ENCODE data around the gene STEAP4. TPM values are rescaled to one million over a fixed set of nuclear protein-coding genes. Genes with fewer than 3 reads are reported as not detected.
A peak's percentile ranks its signal among the peaks of the same experiment; 100 is the strongest.

STEAP4 gene
- total RNA-seq, 2 donors from 2014 or later = 39.6 to 40.1 TPM

DNA sequence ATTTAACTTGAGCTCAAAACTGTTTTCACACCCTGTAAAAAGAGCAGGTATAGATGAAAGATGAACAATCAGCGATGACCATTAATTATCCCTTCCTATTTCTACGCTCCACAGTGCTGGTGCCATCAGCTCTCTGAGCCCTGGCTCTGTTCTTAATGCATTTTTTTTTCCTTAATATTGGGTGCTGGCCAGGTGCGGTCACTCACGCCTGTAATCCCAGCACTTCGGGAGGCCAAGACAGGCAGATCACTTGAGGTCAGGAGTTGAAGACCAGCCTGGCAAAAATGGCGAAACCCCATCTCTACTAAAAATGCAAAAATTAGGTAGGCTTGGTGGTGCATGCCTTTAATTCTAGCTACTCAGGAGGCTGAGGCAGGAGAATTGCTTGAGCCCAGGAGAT is 4.2 kb downstream of the STEAP4 start:
- Histone ChIP-seq H3K4me3 (no peak overlapping the region), H3K27me3 (replicated peaks; ENCODE audit: insufficient read depth) (no peaks in the 10 kb centered on the region), H3K36me3 (no peaks in the 10 kb centered on the region), H3K9me3 (no peaks in the 10 kb centered on the region), H3K27ac (no peak overlapping the region), H3K4me1 (replicated peaks) (no peaks in the 10 kb centered on the region)
- no peak for TF ChIP-seq POLR2A (IDR thresholded peaks at IDR 0.05)
- TF ChIP-seq POLR2AphosphoS5 (IDR thresholded peaks at IDR 0.05) = no peak
- TF ChIP-seq, protein P1, sequence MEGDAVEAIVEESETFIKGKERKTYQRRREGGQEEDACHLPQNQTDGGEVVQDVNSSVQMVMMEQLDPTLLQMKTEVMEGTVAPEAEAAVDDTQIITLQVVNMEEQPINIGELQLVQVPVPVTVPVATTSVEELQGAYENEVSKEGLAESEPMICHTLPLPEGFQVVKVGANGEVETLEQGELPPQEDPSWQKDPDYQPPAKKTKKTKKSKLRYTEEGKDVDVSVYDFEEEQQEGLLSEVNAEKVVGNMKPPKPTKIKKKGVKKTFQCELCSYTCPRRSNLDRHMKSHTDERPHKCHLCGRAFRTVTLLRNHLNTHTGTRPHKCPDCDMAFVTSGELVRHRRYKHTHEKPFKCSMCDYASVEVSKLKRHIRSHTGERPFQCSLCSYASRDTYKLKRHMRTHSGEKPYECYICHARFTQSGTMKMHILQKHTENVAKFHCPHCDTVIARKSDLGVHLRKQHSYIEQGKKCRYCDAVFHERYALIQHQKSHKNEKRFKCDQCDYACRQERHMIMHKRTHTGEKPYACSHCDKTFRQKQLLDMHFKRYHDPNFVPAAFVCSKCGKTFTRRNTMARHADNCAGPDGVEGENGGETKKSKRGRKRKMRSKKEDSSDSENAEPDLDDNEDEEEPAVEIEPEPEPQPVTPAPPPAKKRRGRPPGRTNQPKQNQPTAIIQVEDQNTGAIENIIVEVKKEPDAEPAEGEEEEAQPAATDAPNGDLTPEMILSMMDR (IDR thresholded peaks at IDR 0.05) = no peak
- WGBS = 81% methylated on average over 6 of the region's 6 CpGs
- intact Hi-C loops (cut with DNase I) = no loop called here
- DNase-seq (ENCODE audit: low spot score) = no peak

DNA sequence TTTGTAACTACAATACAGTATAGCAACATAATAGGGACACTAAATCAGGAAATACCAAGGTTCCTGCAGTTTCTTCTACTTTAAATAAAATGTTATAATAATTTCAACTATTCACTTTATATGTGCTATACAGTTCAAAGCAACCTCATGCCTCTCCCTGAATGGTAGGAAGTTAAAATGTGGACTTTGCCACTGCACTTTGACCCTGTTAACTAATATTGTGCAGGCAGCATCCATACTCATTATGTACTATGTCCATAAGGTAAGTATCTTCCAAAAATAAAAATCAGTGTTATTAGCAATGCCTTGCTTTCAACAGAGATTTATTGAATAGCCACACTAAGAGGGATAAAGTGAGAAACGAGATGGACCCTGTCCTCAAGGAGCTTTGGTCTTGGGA is 4.8 kb downstream of the STEAP4 start:
- DNase-seq (ENCODE audit: low spot score) = no peak
- TF ChIP-seq, protein P1 (IDR thresholded peaks at IDR 0.05) = no peak
- no peak for TF ChIP-seq POLR2A (IDR thresholded peaks at IDR 0.05)
- no peak for TF ChIP-seq POLR2AphosphoS5 (IDR thresholded peaks at IDR 0.05)
- intact Hi-C loops (cut with DNase I) = no loop called here
- Histone ChIP-seq H3K27ac (no peak overlapping the region), H3K4me1 (replicated peaks) (no peaks in the 10 kb centered on the region), H3K9me3 (no peaks in the 10 kb centered on the region), H3K36me3 (no peaks in the 10 kb centered on the region), H3K27me3 (replicated peaks; ENCODE audit: insufficient read depth) (no peaks in the 10 kb centered on the region), H3K4me3 (no peak overlapping the region)
- WGBS = 87% methylated on average over 1 of the region's 1 CpG

DNA sequence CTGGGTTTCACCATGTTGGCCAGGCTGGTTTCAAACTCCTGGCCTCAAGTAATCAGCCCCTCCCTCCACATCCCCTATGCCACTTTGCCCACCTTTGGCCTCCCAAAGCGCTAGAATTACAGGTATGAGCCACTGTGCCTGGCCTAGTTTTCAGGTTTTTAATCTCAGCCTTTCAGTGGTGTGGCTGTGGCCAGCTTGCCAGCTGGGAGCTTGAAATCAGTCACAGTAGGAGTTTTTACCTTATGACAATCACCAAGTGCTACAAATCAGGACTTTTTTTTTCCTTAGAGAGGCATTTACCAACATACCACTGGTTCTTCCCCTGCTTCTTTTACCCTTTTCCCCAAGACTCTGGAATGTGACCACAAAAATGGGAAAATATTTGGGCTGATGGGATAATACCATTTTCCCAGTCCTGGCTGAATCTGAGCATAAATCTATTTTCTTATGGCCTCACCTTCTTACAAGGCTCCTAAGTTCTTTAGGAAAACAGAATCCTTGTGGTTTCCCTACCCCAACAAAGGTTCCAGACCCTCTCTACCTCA is 6.2 kb downstream of the STEAP4 start:
- Histone ChIP-seq H3K36me3 (no peaks in the 10 kb centered on the region), H3K9me3 (no peaks in the 10 kb centered on the region), H3K4me1 (replicated peaks) (no peaks in the 10 kb centered on the region), H3K27ac (peak overlapping the region in 1 of 2 donors; percentile 41), H3K4me3 (no peak overlapping the region), H3K27me3 (replicated peaks; ENCODE audit: insufficient read depth) (no peaks in the 10 kb centered on the region)
- DNase-seq (ENCODE audit: low spot score) = no peak
- WGBS = 93% methylated on average over 1 of the region's 1 CpG
- intact Hi-C loops (cut with DNase I) = no loop called here
- TF ChIP-seq POLR2A (IDR thresholded peaks at IDR 0.05) (no peak), POLR2AphosphoS5 (IDR thresholded peaks at IDR 0.05) (no peak)
- TF ChIP-seq, protein P1 (IDR thresholded peaks at IDR 0.05) = no peak

DNA sequence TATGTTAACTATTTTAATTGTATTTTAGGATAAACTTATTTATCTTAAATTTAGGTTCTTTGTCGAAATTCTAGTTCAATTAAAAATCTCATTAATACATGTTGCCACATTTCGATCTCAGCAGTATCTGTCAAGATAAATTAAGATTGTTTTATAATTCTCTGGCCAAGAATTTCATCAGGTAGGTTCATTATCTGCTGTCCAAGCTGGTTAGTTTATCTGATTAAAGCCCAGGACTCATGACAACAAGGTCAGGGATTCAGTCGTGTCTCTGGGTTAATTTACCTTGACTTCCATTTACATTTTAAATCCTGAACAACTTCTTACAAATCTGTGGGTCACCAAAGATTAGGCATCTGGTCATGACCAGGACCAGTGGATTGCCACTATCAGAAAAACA is 7.6 kb downstream of the STEAP4 start:
- DNase-seq (ENCODE audit: low spot score) = no peak
- H3K27me3 ChIP-seq (replicated peaks; ENCODE audit: insufficient read depth) = no peaks in the 10 kb centered on the region
- WGBS = 70% methylated on average over 3 of the region's 3 CpGs
- H3K36me3 ChIP-seq = no peaks in the 10 kb centered on the region
- no peaks in the 10 kb centered on the region for H3K9me3 ChIP-seq
- H3K4me1 ChIP-seq (replicated peaks) = no peaks in the 10 kb centered on the region
- intact Hi-C loops (cut with DNase I) = no loop called here
- TF ChIP-seq, protein P1 (IDR thresholded peaks at IDR 0.05) = no peak
- TF ChIP-seq POLR2AphosphoS5 (IDR thresholded peaks at IDR 0.05) = no peak
- TF ChIP-seq POLR2A (IDR thresholded peaks at IDR 0.05) = no peak
- H3K4me3 ChIP-seq = no peak overlapping the region
- H3K27ac ChIP-seq = no peak overlapping the region

DNA sequence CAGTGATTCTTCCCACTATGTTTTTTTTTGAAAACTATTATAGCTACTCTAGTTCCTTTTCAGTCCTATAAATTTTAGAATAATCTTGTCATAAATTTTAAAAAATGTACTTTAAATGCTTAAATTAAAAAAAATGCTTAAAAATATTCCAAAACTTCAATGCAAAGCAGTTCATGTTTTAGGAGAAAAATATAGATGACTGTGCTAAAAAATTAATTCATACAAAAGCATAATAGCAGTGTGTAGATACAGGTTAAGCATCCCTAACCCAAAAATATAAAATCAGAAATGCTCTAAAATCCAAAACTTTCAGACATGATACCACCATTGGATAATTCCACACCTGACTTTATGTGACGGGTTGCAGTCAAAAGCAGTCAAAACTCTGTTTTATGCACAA is 12.8 kb downstream of the STEAP4 start:
- Histone ChIP-seq H3K9me3 (no peaks in the 10 kb centered on the region), H3K4me1 (replicated peaks) (peaks cover 3% of the 10 kb centered on the region), H3K27me3 (replicated peaks; ENCODE audit: insufficient read depth) (no peaks in the 10 kb centered on the region), H3K27ac (no peak overlapping the region), H3K4me3 (no peak overlapping the region), H3K36me3 (no peaks in the 10 kb centered on the region)
- intact Hi-C loops (cut with DNase I) = no loop called here
- 100% methylated on average over 1 of the region's 1 CpG for WGBS
- no peak for DNase-seq (ENCODE audit: low spot score)
- no peak for TF ChIP-seq POLR2A (IDR thresholded peaks at IDR 0.05)
- TF ChIP-seq POLR2AphosphoS5 (IDR thresholded peaks at IDR 0.05) = no peak
- TF ChIP-seq, protein P1 (IDR thresholded peaks at IDR 0.05) = no peak

Data from prostate gland (tissue), 2 donors.